Fibroblast of peridontal ligament (primary cell): Measurements from ENCODE around the gene KCNH5.

Experiments
- DNase-seq: peaks from one replicate; pipeline ENCODE4 v3.0.0-alpha.2; 2010; ENCODE audit errors: extremely low read depth

Gene KCNH5

GRCh38 chr14:62674563-62675237 is 370.6 kb downstream of the KCNH5 start:
- DNase-seq: no peak

DNA sequence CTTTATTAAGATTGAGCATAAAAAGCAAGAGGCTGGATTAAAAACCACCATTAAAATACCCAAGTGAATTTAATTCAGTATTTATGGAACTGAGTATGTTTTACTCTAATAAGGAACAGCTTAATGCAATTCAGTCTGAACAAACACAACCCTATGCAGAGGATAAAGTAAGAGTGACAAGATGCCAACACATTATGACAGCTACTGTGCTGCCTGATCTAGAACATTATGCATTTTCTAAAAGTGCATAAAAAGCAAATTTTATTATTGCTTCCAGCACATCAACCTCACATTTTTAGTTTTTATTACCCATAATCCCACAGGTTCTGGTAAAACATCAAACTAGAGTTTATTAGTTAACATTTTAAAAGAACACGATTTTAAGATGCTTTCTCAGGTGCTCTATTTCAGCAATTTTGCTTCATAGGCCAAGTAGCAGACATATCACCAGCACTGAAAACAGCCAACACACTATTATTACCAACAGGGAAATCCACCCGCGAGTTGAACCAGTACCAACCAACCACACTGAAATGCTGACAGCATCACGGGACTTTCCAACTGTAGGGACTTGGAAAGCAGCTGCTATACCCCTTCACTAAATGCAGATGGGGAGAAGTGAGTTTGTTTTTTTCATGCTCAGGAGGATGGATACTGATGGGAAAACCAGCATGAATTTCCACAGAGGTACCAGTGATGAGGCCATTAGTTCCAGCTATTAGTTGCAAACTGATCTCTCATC is 372.1 kb downstream of the KCNH5 start:
- DNase-seq: no peak

GRCh38 chr14:62670526-62670925 is 374.7 kb downstream of the KCNH5 start:
- DNase-seq: peak; percentile 3

DNA sequence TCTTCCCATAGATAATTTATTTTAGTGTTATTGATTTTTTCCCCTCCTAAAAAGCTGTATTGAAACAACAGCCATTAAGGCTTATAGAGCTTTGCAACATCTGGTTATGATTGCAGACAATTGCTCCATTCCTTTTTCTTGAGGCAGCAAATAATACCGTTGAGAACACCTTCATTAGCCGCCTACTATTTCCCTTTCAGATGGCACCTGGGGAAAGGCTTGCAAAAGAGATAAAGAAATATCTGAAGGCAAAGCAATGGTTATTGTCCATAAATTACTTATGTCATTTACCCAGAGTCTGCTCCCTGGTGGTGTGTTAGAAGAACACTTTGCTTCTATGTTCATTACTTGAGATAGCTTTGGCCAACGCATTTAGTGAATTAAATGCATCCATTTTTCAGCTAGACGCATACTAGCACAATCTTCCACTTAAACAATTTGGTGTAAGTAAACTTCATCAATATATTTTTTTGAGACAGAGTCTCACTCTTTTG is 377.8 kb downstream of the KCNH5 start:
- DNase-seq: no peak

GRCh38 chr14:62665286-62665685 is 380.0 kb downstream of the KCNH5 start:
- DNase-seq: no peak

- no peak for DNase-seq
Observed at GRCh38 chr14:62663456-62663821, 381.8 kb downstream of the KCNH5 start.

DNA sequence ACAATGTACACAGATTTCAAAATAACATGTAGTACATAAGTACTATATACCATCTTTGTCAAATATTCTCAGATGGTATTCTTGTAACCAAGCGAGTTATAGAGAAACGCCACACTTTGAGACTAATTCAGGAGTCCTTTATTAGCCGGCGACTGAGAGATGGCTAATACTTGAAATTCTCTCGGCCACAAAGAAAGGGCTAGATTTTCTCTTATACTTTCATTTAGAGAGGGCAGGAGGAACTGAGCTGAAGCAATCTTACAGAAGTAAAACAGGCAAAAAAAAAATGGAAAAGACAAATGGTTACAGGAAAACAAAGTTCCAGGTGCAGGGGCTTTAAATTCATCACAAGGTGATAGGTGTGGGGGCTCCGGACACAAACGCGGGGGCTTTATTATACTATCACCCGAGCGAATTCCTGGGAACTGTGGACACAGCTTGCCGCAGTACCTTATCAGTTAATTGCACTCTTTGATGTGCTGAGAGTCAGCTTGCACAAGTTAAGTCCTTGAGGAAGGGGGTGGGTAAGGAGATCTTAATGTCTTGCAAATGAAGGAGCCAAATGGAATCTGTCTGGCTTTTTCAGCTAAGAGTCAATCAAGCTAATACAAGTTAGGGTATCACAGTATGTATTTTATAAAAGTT is 382.3 kb downstream of the KCNH5 start:
- no peak for DNase-seq

- DNase-seq: no peak
Observed at GRCh38 chr14:62661818-62662217, 383.4 kb downstream of the KCNH5 start.

- DNase-seq: no peak
Observed at GRCh38 chr14:62658631-62659030, 386.6 kb downstream of the KCNH5 start.

- no peak for DNase-seq
Observed at GRCh38 chr14:62657376-62657775, 387.9 kb downstream of the KCNH5 start.

- DNase-seq: peak; percentile 11
Observed at GRCh38 chr14:62655166-62655565, 390.1 kb downstream of the KCNH5 start.

DNA sequence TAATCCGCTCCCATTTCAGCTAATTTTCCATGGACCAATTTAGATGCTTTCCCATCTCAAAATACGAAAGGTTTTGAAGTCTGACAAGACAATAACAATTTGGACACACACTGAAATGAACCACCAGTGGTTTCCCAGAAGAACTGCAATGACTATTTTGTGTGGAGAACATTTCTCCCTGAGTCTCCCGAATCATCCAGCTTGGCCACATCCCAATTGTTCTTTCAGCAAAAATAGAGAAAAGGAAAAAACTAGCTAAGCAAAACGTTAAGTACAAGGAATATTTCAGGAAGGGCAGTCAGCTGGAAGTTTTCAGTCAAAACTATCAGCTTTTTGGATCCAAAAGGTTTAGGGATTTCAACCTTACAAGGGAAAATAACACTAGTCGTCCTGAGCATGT is 390.6 kb downstream of the KCNH5 start:
- peak; percentile 34 for DNase-seq
